Parathyroid adenoma (tissue), 2 donors: ENCODE measurements around the gene SH3GL2.

ENCODE experiments used
- H2AFZ ChIP-seq: fragments of 300-600 bp; sonication (generic); one replicate; pipeline ENCODE4 v1.7.0; 2017; ENCODE audit warnings: antibody characterized with exemption, mild to moderate bottlenecking
- H3K27ac ChIP-seq: fragments of 300-600 bp; sonication (generic); one replicate; pipeline ENCODE4 v1.7.0; 2017
- H3K27me3 ChIP-seq: fragments of 300-600 bp; sonication (generic); one replicate; pipeline ENCODE4 v1.7.0; 2017; ENCODE audit warnings: low read length; ENCODE audit not compliant: control insufficient read depth, insufficient read depth
- H3K36me3 ChIP-seq: fragments of 300-600 bp; sonication (generic); one replicate; pipeline ENCODE4 v1.7.0; 2017; ENCODE audit warnings: low read length; ENCODE audit not compliant: control insufficient read depth, insufficient read depth
- H3K4me1 ChIP-seq: fragments of 300-600 bp; sonication (generic); one replicate; pipeline ENCODE4 v1.7.0; 2017; ENCODE audit warnings: control low read depth
- H3K4me2 ChIP-seq: fragments of 300-600 bp; sonication (generic); one replicate; pipeline ENCODE4 v1.7.0; 2017; ENCODE audit warnings: low read length
- H3K4me3 ChIP-seq: fragments of 300-600 bp; sonication (generic); one replicate; pipeline ENCODE4 v1.7.0; 2017; ENCODE audit warnings: low read depth, low read length
- H3K79me2 ChIP-seq: fragments of 300-600 bp; sonication (generic); one replicate; pipeline ENCODE4 v1.7.0; 2017; ENCODE audit warnings: control low read depth
- H3K9ac ChIP-seq: fragments of 300-600 bp; sonication (generic); one replicate; pipeline ENCODE4 v1.7.0; 2017; ENCODE audit warnings: mild to moderate bottlenecking
- H3K9me3 ChIP-seq: fragments of 300-600 bp; sonication (generic); one replicate; pipeline ENCODE4 v1.7.0; 2017; ENCODE audit warnings: low read length; ENCODE audit not compliant: control insufficient read depth
- TF ChIP-seq, protein P1 (sequence below): fragments of 300-600 bp; sonication (generic); IDR thresholded peaks from one replicate; pipeline ENCODE4 v1.7.0; 2017; ENCODE audit warnings: antibody characterized with exemption, mild to moderate bottlenecking
- donor health status: primary hyperparathyroidism.

Gene SH3GL2

DNA sequence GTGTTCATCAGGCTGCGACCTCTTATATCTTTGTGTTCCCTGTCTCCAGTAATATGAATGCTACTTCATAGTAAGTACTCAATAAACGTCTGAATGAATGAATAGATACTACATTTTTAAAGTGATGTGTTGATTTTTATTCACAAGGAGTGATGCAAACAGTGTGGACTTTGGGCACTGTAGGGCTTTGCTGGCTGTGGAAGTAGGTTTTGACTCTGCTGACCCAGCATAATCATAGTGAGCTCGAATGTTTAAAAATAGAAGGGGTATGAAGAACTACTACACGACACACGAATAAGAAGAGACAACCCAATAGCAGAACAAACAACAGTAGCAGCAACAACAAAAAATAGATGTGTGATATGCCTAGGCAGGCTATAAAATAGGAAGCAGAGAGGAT, 147.4 kb downstream of the SH3GL2 start:
- H3K79me2 ChIP-seq = no peaks in the 10 kb centered on the region
- H3K27ac ChIP-seq = no peak overlapping the region
- TF ChIP-seq, protein P1, sequence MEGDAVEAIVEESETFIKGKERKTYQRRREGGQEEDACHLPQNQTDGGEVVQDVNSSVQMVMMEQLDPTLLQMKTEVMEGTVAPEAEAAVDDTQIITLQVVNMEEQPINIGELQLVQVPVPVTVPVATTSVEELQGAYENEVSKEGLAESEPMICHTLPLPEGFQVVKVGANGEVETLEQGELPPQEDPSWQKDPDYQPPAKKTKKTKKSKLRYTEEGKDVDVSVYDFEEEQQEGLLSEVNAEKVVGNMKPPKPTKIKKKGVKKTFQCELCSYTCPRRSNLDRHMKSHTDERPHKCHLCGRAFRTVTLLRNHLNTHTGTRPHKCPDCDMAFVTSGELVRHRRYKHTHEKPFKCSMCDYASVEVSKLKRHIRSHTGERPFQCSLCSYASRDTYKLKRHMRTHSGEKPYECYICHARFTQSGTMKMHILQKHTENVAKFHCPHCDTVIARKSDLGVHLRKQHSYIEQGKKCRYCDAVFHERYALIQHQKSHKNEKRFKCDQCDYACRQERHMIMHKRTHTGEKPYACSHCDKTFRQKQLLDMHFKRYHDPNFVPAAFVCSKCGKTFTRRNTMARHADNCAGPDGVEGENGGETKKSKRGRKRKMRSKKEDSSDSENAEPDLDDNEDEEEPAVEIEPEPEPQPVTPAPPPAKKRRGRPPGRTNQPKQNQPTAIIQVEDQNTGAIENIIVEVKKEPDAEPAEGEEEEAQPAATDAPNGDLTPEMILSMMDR = no peak
- H3K4me3 ChIP-seq = no peak overlapping the region
- H3K9ac ChIP-seq = no peak overlapping the region
- no peak overlapping the region for H2AFZ ChIP-seq
- no peaks in the 10 kb centered on the region for H3K4me1 ChIP-seq
- H3K27me3 ChIP-seq = no peaks in the 10 kb centered on the region
- no peaks in the 10 kb centered on the region for H3K36me3 ChIP-seq
- peaks cover 5% of the 10 kb centered on the region for H3K9me3 ChIP-seq
- H3K4me2 ChIP-seq = no peak overlapping the region

DNA sequence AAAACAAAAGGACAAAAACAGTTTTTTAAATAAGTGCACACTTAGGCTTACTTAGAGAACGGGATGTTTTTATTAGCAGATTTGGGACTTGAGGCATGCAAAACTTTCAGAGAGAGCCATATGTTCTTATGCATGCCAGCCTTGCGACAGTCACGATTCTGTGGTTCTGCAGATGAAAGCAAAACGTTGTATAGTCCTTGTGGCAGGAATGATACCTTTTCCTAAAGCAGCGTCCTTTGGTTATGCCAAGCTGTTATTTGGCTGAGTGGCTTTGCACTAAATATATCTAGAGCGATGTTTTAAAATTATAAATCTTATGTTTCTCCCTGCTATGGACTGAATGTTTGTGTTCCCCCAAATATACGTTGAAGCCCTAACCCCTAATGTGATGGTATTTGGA, 152.0 kb downstream of the SH3GL2 start:
- no peaks in the 10 kb centered on the region for H3K27me3 ChIP-seq
- TF ChIP-seq, protein P1 = no peak
- H3K79me2 ChIP-seq = no peaks in the 10 kb centered on the region
- H3K36me3 ChIP-seq = no peaks in the 10 kb centered on the region
- no peaks in the 10 kb centered on the region for H3K9me3 ChIP-seq
- H3K9ac ChIP-seq = no peak overlapping the region
- H2AFZ ChIP-seq = no peak overlapping the region
- no peak overlapping the region for H3K4me3 ChIP-seq
- H3K4me1 ChIP-seq = no peaks in the 10 kb centered on the region
- no peak overlapping the region for H3K27ac ChIP-seq
- H3K4me2 ChIP-seq = no peak overlapping the region

DNA sequence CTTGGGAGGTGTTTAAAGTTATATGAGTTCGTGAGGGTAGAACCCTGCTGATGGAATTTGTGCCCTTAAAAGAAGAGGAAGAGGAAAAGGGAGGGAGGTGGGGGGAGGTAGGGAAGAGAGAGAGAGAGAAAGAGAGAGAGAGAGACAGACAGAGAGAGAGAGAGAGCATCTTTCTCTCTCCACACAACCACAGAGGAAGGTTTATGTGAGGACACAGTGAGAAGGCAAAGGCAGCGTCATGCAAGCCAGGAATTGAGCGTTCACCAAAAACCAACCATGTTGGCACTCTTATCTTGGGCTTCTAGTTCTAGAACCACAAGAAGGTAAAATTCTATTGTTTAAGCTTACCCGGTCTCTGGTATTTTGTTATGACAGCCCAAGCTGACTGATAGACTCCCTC, 152.4 kb downstream of the SH3GL2 start:
- H3K9me3 ChIP-seq = no peaks in the 10 kb centered on the region
- TF ChIP-seq, protein P1 = no peak
- H2AFZ ChIP-seq = no peak overlapping the region
- no peak overlapping the region for H3K9ac ChIP-seq
- H3K79me2 ChIP-seq = no peaks in the 10 kb centered on the region
- no peak overlapping the region for H3K27ac ChIP-seq
- no peaks in the 10 kb centered on the region for H3K36me3 ChIP-seq
- no peak overlapping the region for H3K4me3 ChIP-seq
- H3K4me2 ChIP-seq = no peak overlapping the region
- H3K27me3 ChIP-seq = no peaks in the 10 kb centered on the region
- H3K4me1 ChIP-seq = no peaks in the 10 kb centered on the region

DNA sequence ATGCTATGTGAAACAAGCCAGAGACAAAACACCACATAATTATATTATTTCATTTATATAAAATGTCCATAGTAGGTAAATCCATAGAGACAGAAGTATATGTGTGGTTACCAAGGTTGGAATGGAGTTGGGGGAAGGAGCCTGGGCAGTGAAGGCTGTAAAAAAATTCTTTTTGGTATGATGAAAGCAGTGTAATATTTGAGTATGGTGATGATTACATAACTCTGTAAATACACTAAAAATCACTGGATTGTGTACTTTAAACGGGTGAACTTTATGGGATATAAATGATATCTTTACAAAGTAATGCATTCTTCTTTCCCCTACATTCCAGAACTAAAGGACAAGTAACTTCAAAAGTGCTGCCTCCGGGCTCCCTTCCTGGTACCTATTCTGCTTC, 155.8 kb downstream of the SH3GL2 start:
- no peaks in the 10 kb centered on the region for H3K36me3 ChIP-seq
- TF ChIP-seq, protein P1 = no peak
- H3K4me2 ChIP-seq = no peak overlapping the region

DNA sequence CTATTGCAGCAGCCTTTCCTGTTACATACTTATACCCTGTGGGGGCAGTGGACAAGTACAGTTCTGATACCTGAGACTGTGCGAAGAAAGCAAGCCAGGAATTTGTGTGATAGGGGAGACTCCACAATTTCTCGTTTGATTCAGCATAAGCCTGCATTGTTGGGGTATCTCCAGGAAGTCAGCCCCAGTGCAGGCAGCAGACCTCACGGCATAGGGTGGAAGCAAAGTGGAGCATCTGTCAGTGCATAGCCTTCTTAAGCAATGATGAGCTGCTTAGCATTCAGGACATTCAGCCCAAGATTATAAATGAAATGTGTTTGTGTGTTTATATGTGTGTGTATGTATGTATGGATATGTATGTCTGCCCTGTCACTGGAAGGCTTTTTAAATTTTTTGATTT, 157.0 kb downstream of the SH3GL2 start:
- H3K27ac ChIP-seq = no peak overlapping the region
- no peak overlapping the region for H2AFZ ChIP-seq
- TF ChIP-seq, protein P1 = no peak
- no peaks in the 10 kb centered on the region for H3K36me3 ChIP-seq
- H3K4me3 ChIP-seq = no peak overlapping the region
- no peak overlapping the region for H3K4me2 ChIP-seq
- H3K27me3 ChIP-seq = no peaks in the 10 kb centered on the region
- no peaks in the 10 kb centered on the region for H3K4me1 ChIP-seq
- H3K9ac ChIP-seq = no peak overlapping the region
- no peaks in the 10 kb centered on the region for H3K79me2 ChIP-seq
- no peaks in the 10 kb centered on the region for H3K9me3 ChIP-seq

More for the DNA sequence above, 155.8 kb downstream of the SH3GL2 start:
- Histone ChIP-seq H3K9me3 (no peaks in the 10 kb centered on the region), H3K27ac (no peak overlapping the region), H3K79me2 (no peaks in the 10 kb centered on the region), H3K4me1 (no peaks in the 10 kb centered on the region), H3K4me3 (no peak overlapping the region), H3K9ac (no peak overlapping the region), H2AFZ (no peak overlapping the region), H3K27me3 (no peaks in the 10 kb centered on the region)
